ENCODE data around the gene PRDM16.

PRDM16 gene

DNA sequence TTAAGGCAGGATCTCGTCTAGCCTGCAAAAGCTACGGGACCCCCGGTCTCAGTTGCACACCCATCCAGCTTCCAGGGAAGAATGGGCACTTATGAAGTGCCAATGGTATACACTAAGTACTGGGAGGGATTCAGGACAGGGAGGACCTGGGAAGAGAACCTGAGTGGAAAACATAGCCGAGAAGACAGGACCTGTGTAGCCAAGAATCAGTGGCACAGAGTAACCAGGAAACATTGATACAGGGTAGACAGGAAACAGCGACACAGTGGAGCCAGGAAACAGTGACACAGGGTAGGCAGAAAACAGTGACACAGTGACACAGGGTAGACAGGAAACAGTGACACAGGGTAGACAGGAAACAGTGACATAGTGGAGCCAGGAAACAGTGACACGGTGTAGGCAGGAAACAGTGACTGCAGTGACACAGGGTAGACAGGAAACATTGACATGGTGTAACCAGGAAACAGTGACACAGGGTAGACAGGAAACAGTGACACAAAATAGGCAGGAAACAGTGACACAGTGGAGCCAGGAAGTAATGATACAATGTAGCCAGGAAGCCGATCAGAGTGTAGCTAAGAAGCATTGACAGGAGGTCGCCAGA, 247.4 kb downstream of the PRDM16 start:
- DNase-seq = no peak

- DNase-seq = no peak
These were observed 248.5 kb downstream of the PRDM16 start for GRCh38 chr1:3317456-3317855.

DNA sequence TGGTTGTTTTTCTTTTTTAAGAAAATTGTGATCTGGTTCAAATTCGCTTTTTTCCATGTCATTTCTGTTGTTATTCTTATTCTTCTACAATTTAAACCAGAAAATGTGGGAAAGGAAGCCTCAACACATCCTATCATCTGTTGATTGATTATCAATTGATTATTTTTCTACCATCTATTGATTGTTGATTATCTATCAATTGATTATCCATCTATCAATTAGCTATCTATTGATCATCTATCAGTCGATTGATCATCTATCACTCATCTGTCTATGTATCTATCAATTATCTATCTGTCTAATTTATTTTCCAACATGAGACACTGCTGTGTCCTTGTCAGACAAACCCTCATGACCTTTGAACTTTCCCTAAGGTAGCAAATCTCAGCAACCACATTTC, 249.3 kb downstream of the PRDM16 start:
- no peak for DNase-seq

- DNase-seq = no peak
These were observed 250.9 kb downstream of the PRDM16 start for GRCh38 chr1:3319874-3320245.

GRCh38 chr1:3320246-3321152, 251.5 kb downstream of the PRDM16 start:
- no peak for DNase-seq

DNA sequence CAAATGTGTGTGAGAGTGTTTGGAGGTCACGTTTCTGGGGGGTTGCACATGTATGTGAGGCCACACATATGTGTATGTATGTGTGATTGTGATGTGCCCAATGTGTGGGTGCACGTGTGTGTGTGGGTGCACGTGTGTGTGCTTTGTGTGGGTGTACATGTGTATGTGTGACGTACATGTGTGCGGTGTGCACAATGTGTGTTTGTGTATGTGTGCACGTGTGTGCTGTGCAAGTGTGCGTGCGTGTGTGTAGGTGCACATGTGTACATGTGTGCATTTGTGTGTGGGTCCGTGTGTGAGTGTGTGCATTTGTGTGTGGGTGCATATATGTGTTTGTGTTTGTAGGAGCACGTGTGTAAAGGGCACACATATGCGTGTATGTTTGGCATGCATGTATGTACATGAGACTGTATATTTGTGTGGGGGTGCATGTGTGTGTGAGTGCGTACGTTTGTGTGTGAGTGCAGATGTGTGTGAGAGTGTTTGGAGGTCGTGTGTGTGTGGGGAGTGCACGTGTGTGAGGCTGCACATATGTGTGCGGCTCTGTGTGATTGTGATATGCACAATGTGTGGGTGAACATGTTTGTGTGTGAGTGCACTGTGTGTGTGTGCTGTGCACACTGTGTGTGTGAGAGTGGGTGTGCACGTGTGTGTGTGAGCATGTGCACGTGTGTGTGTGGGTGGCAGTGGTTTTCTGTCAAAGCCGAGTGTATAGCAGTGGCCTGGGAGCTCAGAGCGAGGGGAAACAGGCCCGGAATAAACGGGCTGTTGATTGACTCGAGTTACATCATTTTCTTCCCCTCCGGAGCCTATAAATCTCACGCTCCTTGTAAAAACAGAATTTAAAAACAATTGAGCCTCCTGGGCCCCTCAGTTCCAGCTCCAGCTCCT, 252.8 kb downstream of the PRDM16 start:
- no peak for DNase-seq

- DNase-seq = no peak
These were observed 253.5 kb downstream of the PRDM16 start for GRCh38 chr1:3322450-3323020.

DNA sequence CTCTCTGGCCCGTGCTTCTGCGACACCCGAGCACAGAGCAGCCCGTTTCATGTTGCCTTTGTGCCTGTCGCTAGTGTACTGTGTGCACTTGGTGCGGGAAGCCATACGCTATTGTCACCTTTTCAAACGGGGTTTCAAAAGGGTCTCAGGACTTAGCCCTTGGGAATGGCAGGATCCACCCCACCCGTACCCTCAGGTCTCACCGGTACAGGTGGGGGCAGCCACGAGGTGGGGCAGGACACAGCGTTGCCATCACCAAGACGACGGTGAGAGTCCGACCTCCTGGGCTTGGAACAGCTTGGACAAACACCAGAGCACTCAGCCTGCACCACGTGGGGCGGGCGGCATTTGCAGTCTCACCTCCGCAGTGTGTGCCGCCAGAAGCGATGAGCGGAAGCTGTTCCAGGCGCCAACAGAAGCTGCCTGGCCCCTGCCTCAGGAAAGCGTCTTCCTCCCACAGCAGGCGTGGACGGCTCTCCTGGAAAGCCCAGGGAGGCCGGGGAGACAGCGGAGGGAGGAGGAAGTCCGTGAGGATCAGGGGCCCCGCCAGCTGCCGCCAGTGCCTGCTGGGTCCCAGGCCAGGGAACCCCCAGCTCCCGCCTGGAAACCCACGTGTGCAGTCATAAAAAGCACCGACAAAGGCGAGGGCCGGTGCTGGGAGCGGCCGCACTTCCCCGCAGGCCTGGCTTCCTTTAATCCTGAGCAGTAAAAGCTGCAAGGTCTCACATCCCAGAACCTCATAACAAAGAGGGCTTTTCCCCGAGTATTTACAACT, 254.2 kb downstream of the PRDM16 start:
- no peak for DNase-seq

DNA sequence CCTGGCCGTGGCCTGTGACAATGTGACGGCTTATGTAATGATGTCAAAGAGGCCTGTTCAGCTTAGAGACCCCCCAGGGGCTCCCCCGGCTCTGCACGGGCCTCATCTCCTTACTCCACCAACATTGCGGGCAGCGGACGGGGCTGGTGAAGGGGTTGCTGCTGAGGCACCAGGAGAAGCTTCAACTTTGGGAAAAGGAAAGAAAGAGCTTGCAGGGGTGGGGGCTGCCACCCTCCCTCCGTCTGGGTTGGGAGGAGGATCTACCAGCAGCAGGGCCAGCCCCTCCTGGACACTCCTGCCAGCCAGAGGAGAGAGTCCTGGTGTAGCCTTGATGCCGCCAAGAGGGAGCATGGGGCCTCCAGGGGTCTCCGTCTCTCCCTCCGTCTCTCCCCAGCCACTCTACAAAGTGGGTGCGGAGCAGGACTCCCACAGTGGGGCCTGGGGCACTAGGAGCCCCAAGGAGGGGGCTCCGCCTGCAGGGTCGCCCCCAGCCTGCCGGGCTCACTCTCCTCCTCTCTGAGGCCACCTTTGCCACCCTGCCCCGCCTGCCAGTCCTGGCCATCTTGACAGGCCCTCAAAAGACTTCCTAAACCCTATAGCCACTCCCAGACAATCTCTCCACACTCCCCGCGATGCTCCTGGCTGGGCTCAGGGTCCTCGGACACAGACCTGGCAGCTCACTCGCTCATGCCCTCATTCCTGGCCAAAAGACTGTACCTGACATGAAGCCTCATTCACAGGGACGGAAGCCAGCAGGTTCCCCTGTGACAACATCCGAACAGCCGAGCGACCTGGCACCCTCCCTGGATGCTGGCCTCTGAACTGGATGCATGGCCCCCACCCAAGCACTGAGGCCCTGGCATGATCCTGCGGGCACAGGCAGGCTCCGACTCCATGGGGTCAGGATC, 255.0 kb downstream of the PRDM16 start:
- no peak for DNase-seq

GRCh38 chr1:3324704-3325535, 255.9 kb downstream of the PRDM16 start:
- DNase-seq = no peak

GRCh38 chr1:3326516-3327388, 257.7 kb downstream of the PRDM16 start:
- DNase-seq = no peak

DNA sequence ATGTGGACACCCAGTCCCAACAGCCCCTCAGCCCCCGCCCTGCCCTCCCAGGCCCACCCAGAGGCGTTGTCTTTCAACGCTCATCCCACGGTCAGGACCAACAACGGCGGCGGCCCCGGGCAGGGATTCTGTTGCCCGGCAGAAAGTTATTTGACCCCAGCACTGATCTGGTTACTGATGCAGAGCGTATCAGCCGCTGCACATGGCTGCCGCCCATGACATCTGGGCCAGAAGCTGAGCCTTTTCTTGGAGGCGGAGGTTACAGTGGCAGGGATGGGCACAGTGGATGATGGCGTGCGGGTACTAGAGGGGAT, 258.3 kb downstream of the PRDM16 start:
- no peak for DNase-seq

- no peak for DNase-seq
These were observed 259.1 kb downstream of the PRDM16 start for GRCh38 chr1:3327936-3328590.

GRCh38 chr1:3329640-3330281, 260.8 kb downstream of the PRDM16 start:
- no peak for DNase-seq

DNA sequence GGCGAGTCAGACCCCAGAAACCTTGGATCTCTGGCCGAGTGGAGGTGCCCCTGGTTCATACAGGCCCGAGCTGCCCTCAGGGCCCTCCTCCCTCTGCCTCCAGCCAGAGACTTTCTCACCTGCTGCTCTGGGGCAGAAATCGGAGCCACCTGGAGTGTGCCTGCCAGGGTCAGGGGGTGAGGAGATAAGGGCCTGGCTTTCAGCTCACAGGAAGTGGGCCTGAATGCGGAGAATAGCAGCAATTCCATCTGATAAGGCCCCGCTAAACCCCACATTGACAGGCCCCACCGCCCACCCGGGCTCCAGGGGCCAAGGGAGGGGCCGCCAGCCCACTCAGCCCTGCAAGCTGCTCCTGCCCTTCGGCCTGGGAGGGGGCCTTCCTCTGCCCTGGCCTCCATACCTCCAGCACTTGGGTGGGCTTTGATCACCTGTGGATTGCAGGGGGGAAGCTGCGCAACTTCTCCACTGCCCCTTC, 261.8 kb downstream of the PRDM16 start:
- no peak for DNase-seq

DNA sequence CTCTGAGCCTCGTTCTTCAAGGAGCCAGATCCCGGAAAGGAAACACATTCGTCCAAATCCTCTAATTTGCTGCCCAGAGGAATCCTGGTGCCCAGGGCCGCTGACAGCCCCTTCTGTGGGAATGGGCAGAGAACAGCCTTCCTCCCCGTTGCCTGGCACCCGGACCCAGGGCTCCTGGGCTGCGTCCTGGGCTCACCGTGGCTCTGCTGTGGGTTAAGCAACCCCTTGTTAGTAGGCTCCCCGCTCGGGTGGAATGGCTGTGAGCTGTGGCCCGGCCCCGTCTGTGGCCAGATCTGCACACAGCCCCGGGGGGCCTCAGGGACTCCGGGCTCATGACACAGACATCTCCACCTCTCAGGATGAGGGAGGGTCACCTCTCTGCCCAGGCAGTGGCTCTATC, 262.6 kb downstream of the PRDM16 start:
- no peak for DNase-seq

DNA sequence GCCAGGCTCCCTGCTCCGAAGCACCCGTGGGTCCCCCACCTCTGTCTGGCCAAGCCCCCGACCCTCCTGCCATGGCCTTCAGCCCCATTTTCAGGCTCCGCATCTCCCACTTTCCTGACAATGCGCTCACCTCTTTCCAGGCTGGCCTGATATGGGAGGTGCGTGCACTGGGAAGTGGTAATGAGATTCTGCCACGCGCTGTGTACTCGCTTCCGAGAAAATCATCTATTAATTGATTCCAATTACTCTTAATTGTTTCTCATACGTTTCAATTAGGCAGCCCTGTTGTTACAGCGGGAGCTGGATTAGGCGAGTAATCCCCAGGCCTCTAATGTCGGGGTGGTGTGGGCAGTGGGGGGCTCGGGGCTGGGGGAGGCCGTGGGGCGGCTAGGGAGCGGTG, 263.0 kb downstream of the PRDM16 start:
- DNase-seq = no peak

DNA sequence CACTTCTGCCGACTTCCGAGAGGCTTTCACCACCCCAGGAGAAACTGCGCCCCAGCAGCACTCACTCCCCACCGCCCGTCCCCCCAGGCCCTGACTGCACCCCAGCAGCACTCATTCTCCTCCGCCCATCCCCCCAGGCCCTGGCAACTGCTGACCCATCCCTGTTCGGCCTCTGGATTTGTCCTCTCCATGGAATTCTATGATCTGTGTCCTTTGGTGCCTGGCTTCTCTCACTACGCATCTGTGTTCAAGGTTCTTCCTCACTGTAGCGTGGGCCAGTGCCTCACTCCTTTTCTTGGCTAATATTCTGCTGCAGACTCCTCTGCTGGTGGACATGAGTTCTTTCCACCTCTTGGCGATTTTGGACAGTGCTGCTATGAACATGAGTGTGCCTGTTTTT, 263.7 kb downstream of the PRDM16 start:
- DNase-seq = no peak

Measured in GOT3 (cell line).